HG03521 (cell line): Measurements from ENCODE around the gene PPM1E.

ENCODE experiments used
- ATAC-seq: cut with Tn5 transposase; IDR thresholded peaks from one replicate; pipeline ENCODE4 v1.9.1; 2021; ENCODE audit warnings: mild to moderate bottlenecking, moderate library complexity; ENCODE audit not compliant: unreplicated experiment

PPM1E gene

GRCh38 chr17:59030811-59031210 is 275.2 kb downstream of the PPM1E start:
- no peak for ATAC-seq
